GM04504 (cell line): ENCODE measurements around the gene ANO2.

Experiments
- DNase-seq: peaks from one replicate; pipeline ENCODE4 v3.0.0-alpha.2; 2012; ENCODE audit warnings: low read depth

The ANO2 gene

DNA sequence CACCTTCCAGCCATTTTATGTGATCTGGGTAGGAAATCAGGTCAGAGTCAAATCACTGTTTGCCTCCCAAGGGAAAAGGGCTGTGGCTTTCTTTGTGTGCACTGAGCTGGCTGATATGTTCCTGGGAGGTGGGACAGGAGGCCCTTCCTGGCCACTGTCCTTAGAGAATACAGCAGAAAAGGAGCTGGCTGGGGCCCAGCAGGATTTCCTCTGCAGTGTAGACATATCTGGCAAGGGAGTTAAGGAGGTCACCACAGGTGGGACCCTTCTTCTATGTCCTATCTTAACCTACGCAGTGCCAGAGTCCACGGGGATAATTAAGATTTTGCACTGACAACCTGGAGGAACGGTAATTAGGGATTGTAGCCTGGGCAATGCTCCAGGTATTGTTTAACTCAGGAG lies 367.8 kb downstream of the ANO2 start:
- DNase-seq: no peak

DNA sequence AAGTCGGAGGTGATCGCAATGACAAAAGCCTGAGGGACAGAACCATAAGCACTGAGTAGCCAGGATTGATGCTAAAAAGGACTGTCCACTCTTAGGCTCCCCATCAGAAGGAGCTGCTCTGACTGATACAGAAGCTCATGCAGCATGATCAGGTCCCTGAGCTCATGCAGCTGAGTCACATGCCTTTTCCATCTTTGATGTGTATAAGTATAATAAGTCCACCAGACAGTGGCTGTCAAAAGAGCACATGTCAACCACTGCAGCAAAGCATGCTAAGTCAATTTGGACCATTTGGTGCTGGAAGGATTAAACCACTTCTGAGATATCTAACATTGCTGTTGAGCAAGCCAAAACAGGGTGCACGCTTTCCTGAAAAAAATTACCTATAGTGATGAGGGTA lies 369.1 kb downstream of the ANO2 start:
- DNase-seq: no peak

DNA sequence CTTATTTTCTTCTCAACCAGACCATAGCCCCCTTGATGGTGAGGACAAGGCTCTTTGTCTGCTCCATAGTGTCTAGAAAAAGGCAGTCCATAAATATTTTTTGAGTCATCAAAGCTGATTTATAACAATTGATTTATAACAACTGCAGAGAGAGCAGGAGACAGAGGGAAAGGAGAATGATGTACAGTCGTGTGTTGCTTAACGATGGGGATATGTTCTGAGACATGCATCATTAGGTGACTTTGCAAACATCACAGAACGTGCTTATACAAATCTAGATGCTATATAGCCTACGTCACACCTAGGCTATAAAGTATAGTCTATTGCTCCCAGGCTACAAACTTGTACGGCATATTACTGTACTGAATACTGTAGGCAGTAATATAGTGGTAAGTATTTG lies 369.8 kb downstream of the ANO2 start:
- no peak for DNase-seq

DNA sequence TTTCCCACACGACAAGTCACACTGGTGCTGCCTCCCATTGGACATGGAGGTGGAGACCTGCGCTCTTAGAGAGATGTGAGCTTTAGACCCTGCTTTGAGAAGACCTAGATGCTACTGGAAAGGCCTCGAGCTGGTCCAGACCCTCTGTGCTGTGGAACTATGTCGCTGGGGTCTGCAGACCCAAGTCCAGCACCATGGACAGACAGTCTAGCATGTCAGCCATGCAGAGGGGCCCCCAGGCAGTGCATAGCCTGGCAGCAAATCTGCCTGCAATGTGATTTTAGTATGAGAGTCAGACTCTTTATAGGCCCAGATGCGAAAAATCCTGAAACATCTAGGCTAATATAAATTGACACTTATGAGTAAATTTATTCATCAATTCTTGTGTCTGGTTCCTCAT lies 371.7 kb downstream of the ANO2 start:
- no peak for DNase-seq

DNA sequence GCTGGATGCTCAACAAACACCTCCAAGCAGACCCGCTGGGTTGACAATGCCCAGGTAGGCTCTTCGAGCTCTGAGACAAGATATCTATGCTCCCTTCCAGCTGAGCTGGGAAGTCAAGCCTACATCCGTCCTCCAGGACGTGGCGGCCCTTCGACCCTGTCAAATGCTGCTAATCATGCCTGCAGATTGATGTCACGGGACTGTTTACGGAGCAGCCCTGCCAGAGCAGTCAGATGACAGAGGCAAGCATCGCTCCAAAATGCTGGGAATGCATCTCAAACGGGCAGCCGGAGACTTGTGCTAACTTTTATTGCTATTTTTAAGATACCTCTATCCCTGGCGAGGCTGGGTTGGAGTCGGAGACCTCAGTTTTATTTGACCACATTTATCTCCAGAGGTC lies 373.9 kb downstream of the ANO2 start:
- DNase-seq: no peak

DNA sequence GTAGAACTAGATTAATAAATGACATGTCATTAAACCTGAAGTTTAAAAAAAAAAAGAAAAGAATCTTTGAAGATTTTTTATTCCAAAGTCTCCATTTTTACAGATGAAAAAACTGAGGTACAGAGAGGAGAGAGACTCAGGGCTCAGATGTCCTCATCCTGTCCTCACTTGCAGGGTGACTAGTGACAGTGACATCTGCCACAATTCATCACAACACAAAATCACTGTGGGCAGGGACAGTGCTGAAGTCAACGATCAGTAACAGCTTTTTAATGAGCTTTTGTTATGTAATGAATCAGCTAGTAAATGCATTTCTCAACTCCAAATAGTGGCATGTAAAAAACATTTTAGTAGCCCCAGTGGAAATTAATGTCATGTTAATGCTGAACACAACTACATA lies 374.6 kb downstream of the ANO2 start:
- DNase-seq: no peak

DNA sequence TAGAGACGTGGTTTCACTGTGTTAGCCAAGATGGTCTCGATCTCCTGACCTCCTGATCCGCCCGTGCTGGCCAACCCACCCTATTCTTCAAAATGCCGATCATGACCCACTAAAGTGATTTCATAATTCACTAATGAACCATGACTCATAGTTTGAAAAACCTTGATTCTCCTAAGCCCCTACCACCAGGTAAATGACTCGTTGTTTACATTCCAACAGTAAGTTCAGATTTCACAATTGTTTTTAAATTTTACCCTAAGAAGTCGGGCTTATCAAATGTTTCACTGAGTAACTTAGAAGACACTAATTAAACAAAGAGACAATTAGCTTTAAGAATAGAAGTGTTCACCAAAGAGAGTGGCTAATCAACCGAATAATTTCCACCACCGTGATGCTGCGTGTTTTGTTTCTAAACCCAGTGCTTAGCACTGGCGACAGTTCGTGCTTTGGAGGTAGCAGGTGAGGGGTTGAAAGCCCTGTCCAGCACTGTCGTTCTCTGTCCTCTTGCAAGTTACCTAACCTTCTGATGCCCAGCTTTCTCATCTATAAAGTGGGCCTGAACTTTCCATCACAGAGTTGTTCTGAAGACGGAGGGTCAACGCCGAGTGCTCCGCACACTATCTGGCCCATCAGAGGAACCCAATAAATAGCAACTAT lies 376.6 kb downstream of the ANO2 start:
- no peak for DNase-seq

DNA sequence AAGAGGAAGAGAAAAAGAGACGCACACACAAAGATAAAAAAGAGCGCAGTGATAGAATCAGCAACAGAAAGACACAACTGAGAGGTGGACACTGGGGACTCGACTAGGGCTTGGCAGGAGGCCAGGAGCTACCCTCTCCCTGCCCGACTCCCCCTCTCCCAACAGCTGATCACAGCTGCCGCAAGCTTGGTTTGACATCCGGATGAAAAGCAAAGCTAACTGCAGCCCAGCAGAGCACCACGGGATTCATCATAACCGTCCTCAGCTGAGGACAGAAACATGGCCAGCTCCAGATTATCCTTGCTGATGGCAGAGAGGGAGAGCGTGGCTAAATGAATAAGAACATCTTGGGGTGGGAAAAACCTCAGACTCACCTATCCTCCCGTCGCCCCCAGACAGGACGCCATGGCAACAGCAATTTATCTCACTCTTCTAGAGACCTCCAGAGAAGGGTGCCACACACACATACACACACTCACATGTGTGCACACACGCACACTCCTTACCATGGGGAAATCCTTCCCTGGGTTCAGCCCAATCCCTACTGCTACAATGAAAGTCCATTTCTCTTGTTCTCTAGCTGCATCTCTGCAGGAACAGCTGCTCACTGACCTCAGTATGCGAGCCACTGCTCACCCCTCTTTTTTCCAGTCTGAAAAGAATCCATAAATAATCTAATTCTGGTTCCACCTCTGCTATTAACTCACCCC lies 377.9 kb downstream of the ANO2 start:
- no peak for DNase-seq

DNA sequence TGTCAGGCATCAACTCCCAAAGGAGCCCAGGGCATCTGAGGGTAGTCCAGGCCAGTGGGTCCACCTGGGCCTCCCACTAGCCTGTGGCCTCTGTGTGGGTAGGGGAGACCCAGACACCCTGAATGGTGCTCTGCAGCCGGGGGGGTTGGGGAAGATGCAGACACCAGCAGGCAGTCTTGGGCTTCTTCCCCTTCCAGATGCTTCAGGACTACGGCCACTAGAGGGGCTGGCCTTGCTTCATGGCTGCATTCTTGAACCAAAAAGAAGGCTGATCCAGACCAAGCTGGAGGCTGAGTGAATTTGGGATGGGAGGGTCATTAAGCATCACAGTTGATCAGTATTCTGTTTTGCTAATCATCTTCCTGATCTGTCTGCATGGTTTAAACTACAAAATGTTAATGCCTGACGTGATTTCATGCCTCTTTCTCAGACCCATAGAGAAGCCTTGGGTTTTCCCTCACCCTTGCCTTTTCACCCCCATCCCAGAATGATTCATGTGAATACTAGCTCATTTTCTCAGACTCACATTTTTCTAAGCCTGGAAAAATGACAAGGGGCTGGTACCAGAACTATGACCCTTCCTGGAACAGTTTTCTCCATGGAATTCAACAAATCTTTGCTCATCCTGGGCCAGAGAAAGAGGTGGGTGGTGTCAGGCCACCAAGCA lies 379.0 kb downstream of the ANO2 start:
- DNase-seq: peak; percentile 51

DNA sequence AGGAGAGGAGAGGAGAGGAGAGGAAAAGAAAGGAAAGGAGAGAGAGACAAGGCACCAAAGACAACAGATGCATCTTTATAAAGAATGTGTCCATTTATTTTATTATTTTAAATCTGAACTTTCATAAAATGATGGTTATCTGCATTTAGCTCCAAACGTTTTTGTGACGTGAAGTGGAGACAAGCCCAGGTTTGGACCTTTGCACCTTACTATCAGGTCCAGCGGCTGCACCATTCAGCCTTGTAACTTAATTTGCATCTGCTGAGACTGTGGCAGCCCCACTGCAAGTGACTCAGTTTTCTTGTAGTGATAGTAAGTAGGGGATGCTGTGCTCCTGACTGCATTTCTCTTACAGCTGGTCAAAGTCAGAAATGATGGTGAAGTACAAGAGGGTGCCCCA lies 382.5 kb downstream of the ANO2 start:
- no peak for DNase-seq

DNA sequence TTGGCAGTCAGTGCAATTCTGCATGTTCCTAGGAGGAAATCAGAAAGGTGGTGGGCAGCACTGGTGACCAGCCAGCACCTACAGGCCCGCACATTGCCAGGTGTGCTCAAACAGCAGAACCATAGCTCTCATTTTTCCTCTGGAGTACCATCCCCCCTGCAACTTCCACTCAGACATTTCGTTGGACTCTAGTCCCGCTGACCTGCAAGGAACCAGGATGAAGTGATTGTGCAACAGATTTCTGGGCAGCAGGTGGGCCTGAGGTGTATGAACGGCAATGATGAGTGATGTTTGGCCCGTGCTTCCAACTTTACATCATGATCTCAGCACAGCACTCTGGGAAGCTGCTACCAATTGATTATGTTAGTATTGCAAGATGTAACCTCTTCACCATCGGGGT lies 383.2 kb downstream of the ANO2 start:
- no peak for DNase-seq

DNA sequence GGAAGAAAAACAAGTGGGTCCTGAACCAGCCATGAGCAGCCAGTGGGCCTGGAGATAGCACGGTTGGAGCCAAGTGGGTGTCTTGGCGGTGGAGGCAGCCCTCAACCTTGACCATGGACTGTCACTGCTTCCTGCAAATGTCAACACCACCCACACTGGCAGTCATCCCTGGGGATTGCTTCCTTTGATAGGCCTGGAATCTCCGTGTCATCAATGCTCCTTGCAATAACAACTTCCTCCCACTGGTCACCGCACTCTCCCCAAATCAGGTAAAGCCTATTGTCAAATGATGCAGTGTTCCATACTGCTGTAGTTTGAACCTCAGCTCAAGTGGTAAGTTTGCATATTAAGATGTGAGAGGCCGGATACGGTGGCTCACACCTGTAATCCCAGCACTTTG lies 384.0 kb downstream of the ANO2 start:
- DNase-seq: no peak

DNA sequence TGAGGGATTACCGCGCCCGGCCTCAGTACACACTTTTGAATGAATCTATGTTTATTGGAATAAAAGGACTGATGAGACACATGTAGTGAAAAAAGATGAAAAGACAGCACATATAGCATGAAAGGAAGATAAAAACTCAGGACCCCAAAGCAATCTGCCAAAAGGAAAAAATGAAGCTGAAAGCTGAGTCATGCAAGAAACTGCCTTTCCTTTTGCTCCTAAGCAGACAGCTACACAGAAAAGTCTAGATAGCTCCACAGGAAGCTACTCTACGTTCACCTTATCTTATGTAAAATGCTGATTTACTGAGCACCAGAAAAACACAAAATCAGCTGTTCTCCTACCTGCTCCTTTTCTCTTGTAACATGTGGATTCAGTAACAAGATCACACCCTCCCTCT lies 384.8 kb downstream of the ANO2 start:
- no peak for DNase-seq

DNA sequence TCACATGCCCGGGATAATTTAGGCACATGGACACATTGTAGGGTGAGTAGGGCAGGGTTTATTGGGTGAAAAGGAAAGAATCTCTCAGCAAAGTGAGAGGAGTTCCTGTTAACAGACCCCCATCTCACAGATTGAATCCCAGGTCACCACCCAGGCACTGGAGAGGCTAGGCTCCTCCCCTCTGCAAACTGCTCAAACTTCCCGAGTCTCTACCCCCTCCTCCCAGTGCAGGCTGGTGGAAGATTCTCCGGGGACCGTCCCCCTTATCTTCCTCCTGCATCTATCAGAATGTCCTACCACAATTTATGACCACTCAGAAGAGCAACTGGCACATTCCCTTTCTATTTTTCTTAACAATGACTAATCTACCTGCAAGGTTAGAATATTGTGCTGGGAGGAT lies 387.2 kb downstream of the ANO2 start:
- DNase-seq: no peak

DNA sequence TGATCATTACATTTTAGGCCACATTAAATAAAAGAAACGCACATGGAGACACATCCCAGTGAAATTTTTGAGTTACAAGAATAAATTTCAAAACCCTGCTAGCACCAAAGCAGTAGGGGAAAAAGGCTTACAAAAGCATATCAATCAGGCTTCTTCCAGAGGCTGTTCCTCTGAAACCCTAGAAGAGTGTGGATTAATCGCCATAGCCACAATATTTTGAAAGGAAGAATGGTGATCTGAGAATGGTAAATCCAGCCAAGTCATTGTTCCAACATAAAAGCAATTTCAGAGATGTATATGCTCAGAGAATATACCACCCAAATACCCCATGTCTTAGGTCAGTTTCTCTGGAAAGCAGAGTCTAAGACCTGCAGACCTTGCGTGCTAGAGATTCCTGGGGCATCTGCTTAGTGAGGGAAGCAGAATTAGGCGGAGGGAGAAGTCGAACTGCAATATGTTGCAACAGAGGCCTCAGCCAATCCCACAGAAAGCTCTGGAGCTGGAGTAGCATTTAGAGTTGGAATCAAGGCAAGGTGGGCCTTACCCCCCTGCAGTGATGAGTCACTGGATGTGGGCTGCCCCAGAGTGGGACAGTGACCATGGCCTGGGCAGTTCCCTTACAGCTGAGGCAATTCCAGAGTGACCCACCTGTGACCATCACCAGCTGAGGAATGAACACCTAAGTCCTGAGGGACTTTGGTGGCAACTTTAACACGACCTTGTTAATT lies 387.9 kb downstream of the ANO2 start:
- DNase-seq: no peak

DNA sequence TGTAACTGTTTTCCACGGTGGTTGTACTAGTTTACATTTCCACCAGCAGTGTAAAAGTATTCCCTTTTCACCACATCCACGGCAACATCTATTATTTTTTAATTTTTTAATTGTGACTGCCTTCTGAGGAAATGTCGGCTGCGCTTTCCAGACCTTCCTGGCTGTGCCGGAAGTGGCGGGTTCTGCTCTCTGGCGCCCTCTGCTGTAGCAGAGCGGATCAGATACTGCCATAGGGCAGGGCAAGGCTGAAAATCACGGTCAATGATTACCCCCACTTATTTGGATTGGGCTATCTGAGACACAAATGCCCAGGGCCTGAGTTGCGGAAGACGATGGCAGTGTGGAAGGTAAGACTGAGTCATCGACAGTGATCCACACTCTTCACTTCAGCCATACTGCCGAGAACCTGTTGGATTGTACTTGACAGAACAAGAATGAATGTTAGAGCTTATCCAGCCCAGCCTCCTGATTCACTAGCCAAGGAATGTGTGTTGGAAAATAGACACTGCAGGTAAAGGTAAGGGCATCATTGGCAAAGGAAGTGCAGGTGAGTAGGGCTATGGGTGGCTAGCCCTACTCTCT lies 388.9 kb downstream of the ANO2 start:
- DNase-seq: no peak

DNA sequence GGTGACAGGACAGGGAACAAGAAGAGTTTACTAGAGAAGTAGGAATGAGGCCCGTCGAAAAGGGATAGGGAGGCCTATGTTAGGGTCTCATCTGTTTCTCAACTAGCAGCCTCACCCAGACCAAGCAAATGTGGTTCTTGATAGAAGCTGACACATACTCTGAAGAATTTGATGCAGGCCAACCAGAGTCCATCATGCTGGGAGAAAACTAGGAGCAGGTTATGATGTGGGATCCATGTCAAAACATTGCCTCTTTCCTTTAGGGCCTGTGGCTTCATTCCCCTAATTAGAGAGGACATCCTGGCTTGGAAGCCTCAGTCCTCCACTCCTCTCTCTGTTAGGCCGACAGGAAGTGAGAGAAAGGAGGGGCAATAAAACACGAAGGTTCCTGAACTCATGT lies 390.3 kb downstream of the ANO2 start:
- DNase-seq: peak; percentile 71

DNA sequence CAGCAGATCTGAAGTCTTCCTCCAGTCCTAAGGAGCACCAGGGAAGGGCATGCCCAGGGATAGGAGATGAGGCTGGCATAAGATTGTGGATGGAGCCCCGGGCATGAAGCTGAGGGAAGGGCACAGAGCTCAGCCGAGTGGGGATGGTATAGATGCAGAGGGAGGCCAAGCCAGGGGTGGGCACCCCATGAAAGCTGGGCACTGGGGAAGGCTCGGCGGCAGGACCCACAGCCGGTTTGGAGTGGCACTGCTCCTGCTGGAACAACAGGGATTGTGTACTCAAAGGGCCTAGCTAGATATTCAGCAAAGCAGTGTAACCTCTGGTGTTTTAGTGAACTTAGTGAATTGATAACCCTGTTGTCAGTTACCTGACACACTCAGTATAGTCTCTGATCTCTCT lies 396.0 kb downstream of the ANO2 start:
- no peak for DNase-seq

DNA sequence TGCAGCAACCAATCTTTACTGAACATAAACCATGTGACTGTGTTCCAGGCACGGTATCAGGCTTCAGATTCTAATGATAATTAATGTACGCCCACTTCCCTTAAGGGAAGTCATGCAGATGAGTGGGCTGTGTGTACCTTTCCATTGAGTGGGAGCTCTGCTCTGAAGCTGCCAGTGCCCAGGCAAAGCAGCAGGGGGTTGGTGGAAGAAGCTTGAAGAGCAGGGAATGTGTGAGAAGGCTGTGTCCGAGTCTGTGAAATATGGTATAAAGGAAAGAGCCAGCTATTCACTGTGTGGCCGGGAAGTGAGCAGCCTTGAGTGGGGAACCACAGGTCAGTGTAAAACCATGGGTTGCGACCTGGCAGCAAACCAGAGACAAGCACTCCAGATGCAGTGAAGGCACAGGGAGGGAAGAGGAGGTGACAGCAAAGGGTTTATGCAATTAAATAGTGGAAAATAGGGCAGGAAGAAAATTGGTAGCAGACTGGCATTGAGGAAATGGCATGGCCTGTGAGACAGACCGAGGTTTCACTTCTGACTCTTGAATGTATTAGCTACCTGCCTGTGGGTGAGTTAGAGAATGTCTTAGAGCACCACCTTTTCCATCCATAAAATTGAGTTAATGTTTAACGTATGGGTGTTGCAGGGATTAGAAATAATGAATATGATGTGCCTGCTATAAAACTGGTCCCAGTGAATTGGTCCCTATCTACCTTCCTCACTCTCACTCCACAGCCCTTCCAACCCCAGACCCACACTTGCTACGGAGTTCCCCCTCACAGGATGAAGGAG lies 396.7 kb downstream of the ANO2 start:
- no peak for DNase-seq

DNA sequence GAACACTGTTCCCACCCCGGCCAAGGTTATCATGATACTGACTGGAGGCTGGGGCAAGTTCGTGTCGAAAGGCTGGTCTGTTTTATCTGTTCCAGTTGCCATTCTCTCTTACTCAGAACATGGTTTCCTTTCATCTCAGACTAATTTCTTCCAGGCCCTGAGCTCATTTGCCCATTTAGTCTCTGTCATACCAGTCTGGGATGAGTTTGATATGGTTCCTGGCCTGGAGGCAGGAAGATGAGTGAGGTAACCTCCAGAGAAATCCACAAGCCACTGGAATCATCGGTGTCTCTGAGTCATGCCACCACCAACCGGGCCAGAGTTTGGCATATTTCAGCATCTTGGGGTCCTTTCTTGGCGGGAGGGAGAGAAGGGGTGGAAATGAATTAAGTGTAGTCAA lies 398.4 kb downstream of the ANO2 start:
- peak; percentile 78 for DNase-seq

DNA sequence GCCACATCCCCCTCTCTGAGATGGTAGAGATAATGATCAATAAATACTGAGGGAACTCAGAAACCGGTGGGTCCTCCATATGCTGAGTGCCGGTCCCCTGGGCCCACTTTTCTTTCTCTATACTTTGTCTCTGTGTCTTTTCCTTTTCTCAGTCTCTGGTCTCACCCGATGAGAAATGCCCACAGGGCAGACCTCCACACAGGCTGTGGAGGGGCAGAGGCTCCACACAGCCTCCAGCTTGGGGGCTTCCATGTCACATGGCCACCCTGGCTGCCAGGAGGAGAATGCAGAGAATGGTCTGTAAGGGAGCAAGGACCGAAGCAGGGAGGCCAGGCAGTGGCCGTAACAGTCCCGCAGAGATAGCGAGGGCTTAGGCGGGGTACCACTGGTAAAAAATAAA lies 407.3 kb downstream of the ANO2 start:
- DNase-seq: no peak
